ENCODE results near the gene BCAN. TPM values are rescaled to one million over a fixed set of nuclear protein-coding genes. Genes with fewer than 3 reads are reported as not detected.

Gene BCAN
- total and polyA plus RNA-seq, 10 donors = 0.10 to 0.11 TPM; not detected in 8

GRCh38 chr1:156669794-156670193, 27.9 kb downstream of the BCAN start:
- Histone ChIP-seq H3K4me3 (no peak overlapping the region), H3K27ac (peak overlapping the region; percentile 35 to 87 (median 79)), H3K36me3 (peaks cover 0 to 32% (median 0%) of the 10 kb centered on the region in 6 donors), H3K27me3 (replicated peaks in 1 of 7) (peaks cover 0 to 13% (median 0%) of the 10 kb centered on the region in 7 donors), H3K4me1 (peaks cover 22 to 96% (median 71%) of the 10 kb centered on the region in 6 donors), H3K9me3 (no peaks in the 10 kb centered on the region)
- intact Hi-C loops (cut with DNase I; ENCODE audit: low total_unique reads) = no loop called here
- DNase-seq = no peak
- WGBS, 5 donors = 49 to 73% (median 60%) methylated on average over 5 of the region's 5 CpGs
- TF ChIP-seq POLR2AphosphoS5 (IDR thresholded peaks at IDR 0.05) = no peak
- TF ChIP-seq POLR2A (IDR thresholded peaks at IDR 0.05) = no peak
- TF ChIP-seq, protein P1, sequence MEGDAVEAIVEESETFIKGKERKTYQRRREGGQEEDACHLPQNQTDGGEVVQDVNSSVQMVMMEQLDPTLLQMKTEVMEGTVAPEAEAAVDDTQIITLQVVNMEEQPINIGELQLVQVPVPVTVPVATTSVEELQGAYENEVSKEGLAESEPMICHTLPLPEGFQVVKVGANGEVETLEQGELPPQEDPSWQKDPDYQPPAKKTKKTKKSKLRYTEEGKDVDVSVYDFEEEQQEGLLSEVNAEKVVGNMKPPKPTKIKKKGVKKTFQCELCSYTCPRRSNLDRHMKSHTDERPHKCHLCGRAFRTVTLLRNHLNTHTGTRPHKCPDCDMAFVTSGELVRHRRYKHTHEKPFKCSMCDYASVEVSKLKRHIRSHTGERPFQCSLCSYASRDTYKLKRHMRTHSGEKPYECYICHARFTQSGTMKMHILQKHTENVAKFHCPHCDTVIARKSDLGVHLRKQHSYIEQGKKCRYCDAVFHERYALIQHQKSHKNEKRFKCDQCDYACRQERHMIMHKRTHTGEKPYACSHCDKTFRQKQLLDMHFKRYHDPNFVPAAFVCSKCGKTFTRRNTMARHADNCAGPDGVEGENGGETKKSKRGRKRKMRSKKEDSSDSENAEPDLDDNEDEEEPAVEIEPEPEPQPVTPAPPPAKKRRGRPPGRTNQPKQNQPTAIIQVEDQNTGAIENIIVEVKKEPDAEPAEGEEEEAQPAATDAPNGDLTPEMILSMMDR (IDR thresholded peaks at IDR 0.05 in 8 of 11, conservative IDR thresholded peaks at IDR 0.05 in 3 of 11) = no peak

DNA sequence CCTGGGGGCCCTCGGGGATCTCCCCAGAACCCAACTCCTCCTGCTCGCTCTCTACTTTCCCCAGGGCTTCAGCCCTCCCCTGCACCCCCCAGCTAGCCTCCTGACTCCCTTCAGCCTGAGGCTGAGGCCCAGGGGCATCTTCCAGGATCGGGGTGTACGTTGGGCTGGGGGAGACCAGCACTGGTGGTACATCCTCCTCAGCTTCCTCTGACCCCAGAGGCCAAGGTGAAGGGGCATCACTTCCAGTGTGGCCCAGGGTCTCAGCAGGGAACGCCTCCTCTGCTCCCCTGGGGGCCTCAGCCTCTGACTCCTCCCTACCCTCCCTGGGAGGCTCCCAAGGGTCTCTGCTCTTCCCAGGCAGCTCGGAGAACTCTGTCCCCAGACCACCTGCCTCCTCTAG, 28.4 kb downstream of the BCAN start:
- TF ChIP-seq, protein P1 (IDR thresholded peaks at IDR 0.05 in 8 of 11, conservative IDR thresholded peaks at IDR 0.05 in 3 of 11) = no peak
- no peak for TF ChIP-seq POLR2A (IDR thresholded peaks at IDR 0.05)
- no peak for TF ChIP-seq POLR2AphosphoS5 (IDR thresholded peaks at IDR 0.05)
- no peak for DNase-seq
- no peaks in the 10 kb centered on the region for H3K9me3 ChIP-seq
- peaks cover 16 to 96% (median 68%) of the 10 kb centered on the region in 6 donors for H3K4me1 ChIP-seq
- intact Hi-C loops (cut with DNase I; ENCODE audit: low total_unique reads) = no loop called here
- peaks cover 0 to 19% (median 0%) of the 10 kb centered on the region in 7 donors for H3K27me3 ChIP-seq (replicated peaks in 1 of 7)
- peak overlapping the region; percentile 35 to 87 (median 79) for H3K27ac ChIP-seq
- H3K36me3 ChIP-seq = peaks cover 0 to 32% (median 0%) of the 10 kb centered on the region in 6 donors
- no peak overlapping the region for H3K4me3 ChIP-seq
- 56 to 69% (median 66%) methylated on average over 6 of the region's 6 CpGs for WGBS, 5 donors

DNA sequence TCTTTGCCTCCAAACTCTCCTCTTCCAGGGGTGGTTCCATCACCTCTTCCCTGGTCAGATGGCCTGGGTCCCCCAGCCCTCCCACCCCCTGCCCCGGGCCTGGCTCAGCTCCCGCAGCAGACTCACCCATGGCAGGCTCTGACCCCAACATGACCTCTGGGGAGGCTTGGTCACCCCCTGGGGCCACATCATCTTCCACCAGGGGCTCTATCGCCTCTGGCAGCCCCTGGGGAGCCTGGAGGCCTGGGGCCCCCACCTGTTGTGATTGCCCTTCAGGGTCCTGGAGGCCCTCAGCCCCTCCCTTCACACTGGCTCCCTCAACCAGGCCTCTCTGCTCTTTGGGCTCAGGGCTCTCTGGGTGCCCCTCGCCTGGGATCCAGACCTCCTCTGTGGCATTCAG, 28.9 kb downstream of the BCAN start:
- Histone ChIP-seq H3K4me1 (peaks cover 12 to 95% (median 63%) of the 10 kb centered on the region in 6 donors), H3K4me3 (no peak overlapping the region), H3K9me3 (no peaks in the 10 kb centered on the region), H3K27me3 (replicated peaks in 1 of 7) (peaks cover 0 to 23% (median 0%) of the 10 kb centered on the region in 7 donors), H3K27ac (peak overlapping the region; percentile 13 to 87 (median 79)), H3K36me3 (peaks cover 0 to 32% (median 0%) of the 10 kb centered on the region in 6 donors)
- 61 to 93% (median 68%) methylated on average over 4 of the region's 4 CpGs for WGBS, 5 donors
- intact Hi-C loops (cut with DNase I; ENCODE audit: low total_unique reads) = no loop called here
- no peak for DNase-seq
- TF ChIP-seq POLR2A (IDR thresholded peaks at IDR 0.05) (no peak), POLR2AphosphoS5 (IDR thresholded peaks at IDR 0.05) (no peak)
- TF ChIP-seq, protein P1 (IDR thresholded peaks at IDR 0.05 in 8 of 11, conservative IDR thresholded peaks at IDR 0.05 in 3 of 11) = no peak

DNA sequence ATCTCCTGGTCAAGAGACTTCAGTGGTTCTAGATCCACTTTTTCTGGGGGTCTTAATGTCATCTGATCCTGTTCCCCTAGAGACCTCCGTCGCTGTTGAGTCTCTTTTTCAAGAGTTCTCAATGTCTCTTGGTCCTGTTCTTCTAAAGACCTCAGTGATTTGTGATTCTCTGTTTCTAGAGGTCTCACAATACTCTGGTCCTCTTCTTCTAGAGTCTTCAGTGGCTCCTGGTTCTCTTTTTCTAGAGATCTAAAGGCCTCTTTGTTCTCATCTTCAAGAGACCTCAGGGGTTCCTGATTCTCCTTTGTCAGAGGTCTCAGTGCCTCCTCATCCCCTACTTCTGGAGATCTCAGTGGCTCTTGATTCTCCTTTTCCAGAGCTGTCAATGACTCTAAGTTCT, 29.9 kb downstream of the BCAN start:
- TF ChIP-seq, protein P1 (IDR thresholded peaks at IDR 0.05 in 8 of 11, conservative IDR thresholded peaks at IDR 0.05 in 3 of 11) = no peak
- no peak for TF ChIP-seq POLR2A (IDR thresholded peaks at IDR 0.05)
- TF ChIP-seq POLR2AphosphoS5 (IDR thresholded peaks at IDR 0.05) = no peak
- no peaks in the 10 kb centered on the region for H3K9me3 ChIP-seq
- H3K27ac ChIP-seq = peak overlapping the region in 4 of 8 donors; percentile 0 to 87 (median 84)
- WGBS, 5 donors = 90 to 95% (median 94%) methylated on average over 2 of the region's 2 CpGs
- no peak overlapping the region for H3K4me3 ChIP-seq
- peaks cover 0 to 32% (median 0%) of the 10 kb centered on the region in 6 donors for H3K36me3 ChIP-seq
- H3K27me3 ChIP-seq (replicated peaks in 1 of 7) = peaks cover 0 to 33% (median 9%) of the 10 kb centered on the region in 7 donors
- no peak for DNase-seq
- H3K4me1 ChIP-seq = peaks cover 10 to 93% (median 57%) of the 10 kb centered on the region in 6 donors
- intact Hi-C loops (cut with DNase I; ENCODE audit: low total_unique reads) = no loop called here

Data from spleen (tissue), 11 donors.